Hepatocyte (in vitro differentiated cells): ENCODE results near the gene SLC38A7. TPM values are rescaled to one million over a fixed set of nuclear protein-coding genes. Genes with fewer than 3 reads are reported as not detected.
A peak's percentile ranks its signal among the peaks of the same experiment; 100 is the strongest.
"Not testable (repeated sequence)": the region's sequence is repeated elsewhere in the genome, so short reads cannot be mapped to it uniquely, and the experiment has no call there.

Experiments
- DNase-seq: peaks from one replicate; pipeline ENCODE4 v3.0.0-alpha.2; 2016; ENCODE audit warnings: low spot score
- H2AFZ ChIP-seq: fragments of 200-600 bp; sonication (generic); 2 replicates; pipeline ENCODE4 v1.6.0; 2016; ENCODE audit warnings: antibody characterized with exemption, mild to moderate bottlenecking
- H3K27ac ChIP-seq: fragments of 200-600 bp; sonication (generic); 2 replicates; pipeline ENCODE4 v1.5.1; 2016; ENCODE audit warnings: mild to moderate bottlenecking
- H3K27me3 ChIP-seq: fragments of 200-600 bp; sonication (generic); 2 replicates; pipeline ENCODE4 v1.6.1; 2016
- H3K36me3 ChIP-seq: fragments of 200-600 bp; sonication (generic); replicated peaks from 2 replicates; pipeline ENCODE4 v1.5.1; 2016; ENCODE audit warnings: low read depth; ENCODE audit not compliant: insufficient read depth
- H3K4me1 ChIP-seq: fragments of 200-600 bp; sonication (generic); 2 replicates; pipeline ENCODE4 v1.5.1; 2016; ENCODE audit warnings: mild to moderate bottlenecking, moderate library complexity; ENCODE audit not compliant: insufficient read depth
- H3K4me2 ChIP-seq: fragments of 200-600 bp; sonication (generic); 2 replicates; pipeline ENCODE4 v1.6.0; 2016
- H3K4me3 ChIP-seq: fragments of 200-600 bp; sonication (generic); 2 replicates; pipeline ENCODE4 v1.5.1; 2016; ENCODE audit warnings: mild to moderate bottlenecking
- H3K79me2 ChIP-seq: fragments of 200-600 bp; sonication (generic); 2 replicates; pipeline ENCODE4 v1.6.0; 2017; ENCODE audit warnings: mild to moderate bottlenecking
- H3K9me2 ChIP-seq: fragments of 200-600 bp; sonication (generic); replicated peaks from 2 replicates; pipeline ENCODE4 v1.6.0; 2017; ENCODE audit warnings: mild to moderate bottlenecking; ENCODE audit not compliant: insufficient read depth
- H3K9me3 ChIP-seq: fragments of 200-600 bp; sonication (generic); 2 replicates; pipeline ENCODE4 v1.5.1; 2016; ENCODE audit warnings: low read depth, mild to moderate bottlenecking
- H4K20me1 ChIP-seq: fragments of 200-600 bp; sonication (generic); 2 replicates; pipeline ENCODE4 v1.6.0; 2016; ENCODE audit warnings: mild to moderate bottlenecking; ENCODE audit not compliant: insufficient read depth, poor library complexity, severe bottlenecking
- CTCF ChIP-seq: fragments of 200-600 bp; sonication (generic); IDR thresholded peaks from 2 replicates; pipeline ENCODE4 v1.5.1; 2016; ENCODE audit warnings: antibody characterized with exemption, mild to moderate bottlenecking; ENCODE audit not compliant: poor library complexity
- EZH2 ChIP-seq: fragments of 200-600 bp; sonication (generic); IDR thresholded peaks from 2 replicates; pipeline ENCODE4 v1.6.1; 2016; ENCODE audit warnings: antibody characterized with exemption, mild to moderate bottlenecking, borderline replicate concordance
- EZH2phosphoT487 ChIP-seq: fragments of 200-600 bp; sonication (generic); IDR thresholded peaks from one replicate; pipeline ENCODE4 v1.6.1; 2018; ENCODE audit warnings: antibody characterized with exemption, mild to moderate bottlenecking, low read depth, moderate library complexity; ENCODE audit not compliant: unreplicated experiment, severe bottlenecking
- WGBS: methylation state at CpG from one replicate; pipeline ENCODE4 v1.1.6; 2016; ENCODE audit warnings: low lambda C conversion rate; ENCODE audit errors: missing lambda C conversion rate; 5-methylcytosine and 5-hydroxymethylcytosine counted together
- polyA plus RNA-seq: library from polyadenylated mRNA; unstranded; fragments of >200 nt; fragmentation: Nextera tagmentation; extraction: Ambion mirVana; gene quantifications from 2 replicates; pipeline ENCODE4 v1.2.1, GENCODE V29; 2016
- total RNA-seq: library from RNA; depleted of rRNA; stranded (reverse); fragments of >200 nt; gene quantifications from 2 replicates; pipeline ENCODE4 v1.2.3, GENCODE V29; 2014

The SLC38A7 gene
- total and polyA plus RNA-seq, 2 experiments from 2014 or later = 32.5 to 36.7 TPM

- no peaks in the 10 kb centered on the region for H3K9me3 ChIP-seq
- DNase-seq = no peak
- no peak overlapping the region for H2AFZ ChIP-seq
- no peaks in the 10 kb centered on the region for H3K36me3 ChIP-seq
- H3K27me3 ChIP-seq = no peaks in the 10 kb centered on the region
- no peak overlapping the region for H3K4me2 ChIP-seq
- no peaks in the 10 kb centered on the region for H3K4me1 ChIP-seq
- TF ChIP-seq EZH2 = no peak
- TF ChIP-seq EZH2phosphoT487 = no peak
- TF ChIP-seq CTCF = no peak
- no peaks in the 10 kb centered on the region for H3K79me2 ChIP-seq
- H4K20me1 ChIP-seq = no peaks in the 10 kb centered on the region
- H3K9me2 ChIP-seq = no peaks in the 10 kb centered on the region
- no peak overlapping the region for H3K4me3 ChIP-seq
- no peak overlapping the region for H3K27ac ChIP-seq
- 99% methylated on average over 11 of the region's 18 CpGs for WGBS
Observed at GRCh38 chr16:58670946-58671583, 13.5 kb downstream of the SLC38A7 start.

GRCh38 chr16:58670177-58670576 is 14.4 kb downstream of the SLC38A7 start:
- no peak for DNase-seq
- Histone ChIP-seq H3K9me3 (no peaks in the 10 kb centered on the region), H3K9me2 (no peaks in the 10 kb centered on the region), H3K27ac (no peak overlapping the region), H2AFZ (no peak overlapping the region), H3K27me3 (no peaks in the 10 kb centered on the region), H3K4me1 (no peaks in the 10 kb centered on the region), H3K4me2 (no peak overlapping the region), H4K20me1 (no peaks in the 10 kb centered on the region), H3K36me3 (no peaks in the 10 kb centered on the region), H3K79me2 (no peaks in the 10 kb centered on the region), H3K4me3 (no peak overlapping the region)
- TF ChIP-seq CTCF (no peak), EZH2phosphoT487 (no peak), EZH2 (no peak)

GRCh38 chr16:58665200-58665599 is 19.4 kb downstream of the SLC38A7 start:
- TF ChIP-seq EZH2 (no peak), CTCF (no peak), EZH2phosphoT487 (no peak)
- no peaks in the 10 kb centered on the region for H4K20me1 ChIP-seq
- no peak for DNase-seq
- H3K27ac ChIP-seq = no peak overlapping the region
- 87% methylated on average over 7 of the region's 8 CpGs for WGBS
- no peaks in the 10 kb centered on the region for H3K4me1 ChIP-seq
- no peaks in the 10 kb centered on the region for H3K9me3 ChIP-seq
- no peaks in the 10 kb centered on the region for H3K79me2 ChIP-seq
- H3K27me3 ChIP-seq = no peaks in the 10 kb centered on the region
- no peak overlapping the region for H3K4me2 ChIP-seq
- H2AFZ ChIP-seq = no peak overlapping the region
- no peaks in the 10 kb centered on the region for H3K36me3 ChIP-seq
- H3K4me3 ChIP-seq = no peak overlapping the region
- no peaks in the 10 kb centered on the region for H3K9me2 ChIP-seq

GRCh38 chr16:58661199-58661830 is 23.3 kb downstream of the SLC38A7 start:
- peaks cover 4% of the 10 kb centered on the region for H3K4me1 ChIP-seq
- H3K9me3 ChIP-seq = no peaks in the 10 kb centered on the region
- no peak overlapping the region for H3K4me2 ChIP-seq
- WGBS = 47% methylated on average over 12 of the region's 12 CpGs
- no peaks in the 10 kb centered on the region for H3K27me3 ChIP-seq
- H3K27ac ChIP-seq = no peak overlapping the region
- TF ChIP-seq EZH2 (no peak), EZH2phosphoT487 (no peak), CTCF (peak; percentile 69)
- no peaks in the 10 kb centered on the region for H4K20me1 ChIP-seq
- H3K36me3 ChIP-seq = no peaks in the 10 kb centered on the region
- H3K4me3 ChIP-seq = no peak overlapping the region
- H3K79me2 ChIP-seq = no peaks in the 10 kb centered on the region
- H3K9me2 ChIP-seq = no peaks in the 10 kb centered on the region
- DNase-seq = peak; percentile 89
- no peak overlapping the region for H2AFZ ChIP-seq

GRCh38 chr16:58659911-58660310 is 24.7 kb downstream of the SLC38A7 start:
- H4K20me1 ChIP-seq, H3K36me3 ChIP-seq, H3K27me3 ChIP-seq, H3K27ac ChIP-seq, H3K9me3 ChIP-seq, H3K79me2 ChIP-seq, DNase-seq, H2AFZ ChIP-seq, H3K4me3 ChIP-seq, H3K4me1 ChIP-seq, H3K9me2 ChIP-seq, H3K4me2 ChIP-seq: not testable (repeated sequence)
- WGBS = 88% methylated on average over 11 of the region's 11 CpGs
